ENCODE results near the gene RBM6. TPM values are rescaled to one million over a fixed set of nuclear protein-coding genes. Genes with fewer than 3 reads are reported as not detected.
"Not testable (repeated sequence)": the region's sequence is repeated elsewhere in the genome, so short reads cannot be mapped to it uniquely, and the experiment has no call there.

Gene RBM6
- total RNA-seq, 4 donors from 2014 or later: 89.7 to 256 (median 152) TPM

DNA sequence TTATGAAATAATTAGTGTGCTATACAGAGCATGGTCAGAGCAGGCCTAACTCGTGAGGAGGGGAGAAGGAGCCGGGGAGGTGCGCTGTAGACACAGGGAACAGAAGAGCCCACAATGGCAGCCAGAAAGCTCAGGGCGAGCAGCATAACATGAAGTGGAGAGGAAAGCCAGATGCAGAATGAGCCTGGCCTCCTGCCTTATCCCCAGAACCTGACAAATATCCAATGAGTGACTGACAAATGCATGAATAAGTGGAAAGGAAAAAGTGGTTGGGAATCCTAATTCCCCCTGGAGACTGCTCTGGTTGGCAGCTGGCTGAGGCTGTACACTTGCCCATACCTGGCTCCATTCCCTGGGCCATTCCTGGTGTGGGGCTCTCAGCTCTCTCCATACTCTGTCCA lies 27.1 kb upstream of the RBM6 start:
- no peak overlapping the region for H3K27ac ChIP-seq
- no peaks in the 10 kb centered on the region for H3K9me3 ChIP-seq
- no peaks in the 10 kb centered on the region for H3K4me1 ChIP-seq
- in situ Hi-C loops (cut with MboI; ENCODE audit: low pct_ligation_motif_present in 1 of 4, low pct_unique_long_range_greater_than_20kb in 1 of 4, low sequenced_read_pairs in 3 of 4) (no loop called here), intact Hi-C loops (cut with DNase I; ENCODE audit: low total_unique reads) (no loop called here)
- H3K27me3 ChIP-seq: no peaks in the 10 kb centered on the region
- H3K36me3 ChIP-seq: peaks cover 0 to 10% (median 0%) of the 10 kb centered on the region in 4 donors
- TF ChIP-seq EP300 (IDR thresholded peaks at IDR 0.05; ENCODE audit: low read depth) (no peak), POLR2A (IDR thresholded peaks at IDR 0.05) (no peak), POLR2AphosphoS5 (IDR thresholded peaks at IDR 0.05) (no peak), CTCF (IDR thresholded peaks at IDR 0.05) (no peak)
- DNase-seq: no peak
- WGBS, 2 donors (ENCODE audit: low coverage in 1 of 2): 92% methylated on average over 4 of the region's 4 CpGs; no CpG with 5 or more reads in 1 of the 2 donors
- no peak overlapping the region for H3K4me3 ChIP-seq

DNA sequence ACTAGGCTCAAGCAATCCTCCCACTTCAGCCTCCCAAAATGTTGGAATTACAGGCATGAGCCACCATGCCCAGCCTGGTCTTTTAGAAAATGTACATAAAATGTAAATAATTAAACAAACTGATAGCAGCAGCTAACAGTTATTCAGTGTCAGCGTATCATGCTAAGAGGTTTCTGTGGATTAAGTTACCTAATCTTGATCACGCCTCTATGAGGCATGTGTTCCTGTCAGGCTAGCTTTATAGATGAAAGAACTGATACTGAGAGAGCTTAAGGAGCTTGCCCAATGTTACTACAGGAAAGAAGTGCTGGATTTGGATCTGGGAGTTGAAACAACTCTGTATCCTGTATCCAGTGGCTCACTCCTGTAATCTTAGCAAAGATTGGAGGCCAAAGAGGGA lies 25.0 kb upstream of the RBM6 start:
- Histone ChIP-seq H3K9me3 (no peaks in the 10 kb centered on the region), H3K4me1 (no peaks in the 10 kb centered on the region), H3K27me3 (no peaks in the 10 kb centered on the region), H3K36me3 (peaks cover 0 to 9% (median 0%) of the 10 kb centered on the region in 4 donors), H3K4me3 (no peak overlapping the region), H3K27ac (no peak overlapping the region)
- TF ChIP-seq EP300 (IDR thresholded peaks at IDR 0.05; ENCODE audit: low read depth): no peak
- no peak for TF ChIP-seq CTCF (IDR thresholded peaks at IDR 0.05)
- no peak for TF ChIP-seq POLR2AphosphoS5 (IDR thresholded peaks at IDR 0.05)
- TF ChIP-seq POLR2A (IDR thresholded peaks at IDR 0.05): no peak
- no peak for DNase-seq
- intact Hi-C loops (cut with DNase I; ENCODE audit: low total_unique reads): no loop called here
- in situ Hi-C loops (cut with MboI; ENCODE audit: low pct_ligation_motif_present in 1 of 4, low pct_unique_long_range_greater_than_20kb in 1 of 4, low sequenced_read_pairs in 3 of 4): no loop called here
- 32 to 63% methylated on average over 2 of the region's 2 CpGs for WGBS, 2 donors (ENCODE audit: low coverage in 1 of 2)

GRCh38 chr3:49916686-49917085 lies 23.3 kb upstream of the RBM6 start:
- Histone ChIP-seq H3K36me3 (no peaks in the 10 kb centered on the region), H3K27ac (no peak overlapping the region), H3K9me3 (no peaks in the 10 kb centered on the region), H3K4me1 (no peaks in the 10 kb centered on the region), H3K4me3 (no peak overlapping the region), H3K27me3 (no peaks in the 10 kb centered on the region)
- in situ Hi-C loops (cut with MboI; ENCODE audit: low pct_ligation_motif_present in 1 of 4, low pct_unique_long_range_greater_than_20kb in 1 of 4, low sequenced_read_pairs in 3 of 4) (no loop called here), intact Hi-C loops (cut with DNase I; ENCODE audit: low total_unique reads) (no loop called here)
- DNase-seq: no peak
- TF ChIP-seq EP300 (IDR thresholded peaks at IDR 0.05; ENCODE audit: low read depth) (no peak), POLR2AphosphoS5 (IDR thresholded peaks at IDR 0.05) (no peak), POLR2A (IDR thresholded peaks at IDR 0.05) (no peak), CTCF (IDR thresholded peaks at IDR 0.05) (no peak)
- WGBS, 2 donors (ENCODE audit: low coverage in 1 of 2): 92% methylated on average over 5 of the region's 5 CpGs; no CpG with 5 or more reads in 1 of the 2 donors

- H3K36me3 ChIP-seq; intact Hi-C loops (cut with DNase I; ENCODE audit: low total_unique reads); DNase-seq; H3K27ac ChIP-seq; H3K4me3 ChIP-seq; H3K27me3 ChIP-seq; H3K4me1 ChIP-seq; in situ Hi-C loops (cut with MboI; ENCODE audit: low pct_ligation_motif_present in 1 of 4, low pct_unique_long_range_greater_than_20kb in 1 of 4, low sequenced_read_pairs in 3 of 4); H3K9me3 ChIP-seq: not testable (repeated sequence)
- 86 to 93% methylated on average over 6 to 19 of the region's 19 CpGs for WGBS, 2 donors (ENCODE audit: low coverage in 1 of 2)
Observed at GRCh38 chr3:49917806-49918590, 22.0 kb upstream of the RBM6 start.
